Measurements from ENCODE around the gene MAP6D1.

MAP6D1 gene

GRCh38 chr3:183822631-183823030 lies 2.7 kb downstream of the MAP6D1 start:
- no peak for DNase-seq

DNA sequence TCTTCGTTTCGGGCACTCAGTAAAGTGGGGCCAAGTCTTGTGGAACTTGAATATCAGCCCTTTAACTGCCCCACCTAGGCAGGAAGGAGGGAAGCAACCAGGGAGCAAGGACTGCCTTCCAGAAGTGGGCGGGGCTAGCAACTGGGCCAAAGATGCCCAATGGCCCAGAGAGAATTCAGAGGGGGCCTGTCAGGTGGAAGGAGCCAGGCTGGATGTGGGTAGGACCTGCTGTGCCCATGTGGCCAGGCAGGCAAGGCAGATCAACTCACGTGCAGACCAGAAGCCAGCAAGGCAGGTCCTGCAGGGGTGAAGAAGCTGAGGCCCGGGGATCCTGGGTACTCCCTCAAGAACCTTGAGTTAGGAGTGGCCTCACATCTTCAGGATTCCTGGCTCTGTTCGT lies 5.5 kb downstream of the MAP6D1 start:
- DNase-seq, result no peak

DNA sequence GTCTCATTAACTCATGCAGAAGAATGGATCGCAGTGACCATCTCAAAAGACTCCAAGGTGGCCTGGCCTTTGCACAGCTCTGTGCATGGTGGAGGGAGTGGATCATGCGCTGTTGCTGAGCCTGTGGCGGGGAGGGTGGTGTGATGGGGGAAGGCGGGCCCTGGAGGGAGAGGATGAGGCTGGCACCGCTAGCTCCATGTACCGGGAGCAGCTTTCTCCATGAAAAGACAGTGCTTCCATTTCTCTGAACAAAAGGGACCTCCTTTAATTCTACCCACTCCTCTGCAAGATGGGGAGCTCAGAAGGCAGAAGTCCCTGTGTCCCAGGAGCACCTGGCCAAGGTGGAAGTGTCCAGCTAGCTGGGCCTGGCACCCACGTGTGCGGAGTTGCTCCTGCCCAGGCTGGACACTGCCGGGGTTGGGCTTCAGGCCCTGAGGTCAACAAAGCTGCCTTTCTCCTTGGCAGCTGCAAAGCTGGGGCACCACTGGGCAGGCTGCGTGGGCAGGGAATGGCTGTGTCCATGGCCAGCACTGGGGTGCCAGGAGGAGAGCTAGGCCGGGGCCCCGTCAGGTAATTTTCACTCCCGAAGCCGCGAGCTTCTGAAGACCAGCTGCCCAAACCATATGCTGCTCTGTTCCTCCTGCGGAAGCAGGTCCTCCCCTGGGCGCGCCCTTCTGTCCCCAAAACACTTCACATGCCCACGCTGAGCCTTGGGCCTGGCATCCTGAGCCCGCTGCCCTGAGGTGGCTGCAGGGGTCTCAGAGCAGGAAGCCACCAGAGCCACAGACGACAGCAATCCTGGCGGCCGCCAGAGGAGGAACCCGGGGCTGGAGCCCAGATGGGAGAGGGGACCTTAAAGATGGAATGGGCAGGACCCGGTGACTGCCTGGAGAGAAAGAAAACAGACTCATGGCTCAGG lies 6.4 kb downstream of the MAP6D1 start:
- DNase-seq, result no peak

- no peak for DNase-seq
These were observed 7.2 kb downstream of the MAP6D1 start for GRCh38 chr3:183818041-183818620.

- no peak for DNase-seq
These were observed 7.7 kb downstream of the MAP6D1 start for GRCh38 chr3:183817639-183818038.

- DNase-seq, result no peak
These were observed 8.5 kb downstream of the MAP6D1 start for GRCh38 chr3:183816681-183817510.

- DNase-seq, result no peak
These were observed 9.4 kb downstream of the MAP6D1 start for GRCh38 chr3:183815951-183816475.

DNA sequence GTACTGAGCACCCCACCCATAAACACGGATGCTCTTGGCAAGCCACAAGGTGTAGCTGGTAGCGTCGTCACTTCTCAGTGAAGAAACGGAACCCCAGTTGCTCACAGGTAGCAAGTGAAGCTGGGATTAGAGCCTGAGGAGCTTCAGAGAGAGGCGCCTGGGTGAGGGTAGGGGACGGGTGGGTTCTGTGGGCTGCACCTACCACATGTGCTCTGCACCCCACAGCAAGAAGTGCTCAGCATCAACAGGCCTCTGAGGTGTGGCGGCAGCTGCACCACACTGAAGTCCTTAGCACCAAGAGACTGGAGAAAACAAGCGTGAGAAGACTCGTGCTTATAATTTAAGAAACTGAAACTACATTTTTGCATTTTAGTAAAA lies 9.8 kb downstream of the MAP6D1 start:
- no peak for DNase-seq

DNA sequence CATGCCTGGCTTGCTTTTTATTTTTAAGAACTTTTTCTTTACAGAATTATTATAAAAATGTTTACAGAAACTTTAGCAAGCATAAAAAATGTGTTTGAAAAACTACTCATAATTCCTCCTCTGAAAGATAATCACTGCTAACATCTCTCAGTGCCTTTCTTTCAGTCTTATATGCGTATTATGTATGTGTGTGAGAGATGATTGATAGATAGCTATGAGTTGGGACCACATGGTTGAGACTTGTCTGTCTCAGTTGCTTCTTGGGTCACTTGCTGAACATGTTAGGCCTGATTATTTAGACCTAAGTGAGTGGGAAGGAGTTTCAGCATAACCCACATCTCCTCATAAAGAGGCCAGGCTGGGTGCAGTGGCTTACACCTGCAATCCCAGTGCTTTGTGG lies 11.1 kb downstream of the MAP6D1 start:
- no peak for DNase-seq

DNA sequence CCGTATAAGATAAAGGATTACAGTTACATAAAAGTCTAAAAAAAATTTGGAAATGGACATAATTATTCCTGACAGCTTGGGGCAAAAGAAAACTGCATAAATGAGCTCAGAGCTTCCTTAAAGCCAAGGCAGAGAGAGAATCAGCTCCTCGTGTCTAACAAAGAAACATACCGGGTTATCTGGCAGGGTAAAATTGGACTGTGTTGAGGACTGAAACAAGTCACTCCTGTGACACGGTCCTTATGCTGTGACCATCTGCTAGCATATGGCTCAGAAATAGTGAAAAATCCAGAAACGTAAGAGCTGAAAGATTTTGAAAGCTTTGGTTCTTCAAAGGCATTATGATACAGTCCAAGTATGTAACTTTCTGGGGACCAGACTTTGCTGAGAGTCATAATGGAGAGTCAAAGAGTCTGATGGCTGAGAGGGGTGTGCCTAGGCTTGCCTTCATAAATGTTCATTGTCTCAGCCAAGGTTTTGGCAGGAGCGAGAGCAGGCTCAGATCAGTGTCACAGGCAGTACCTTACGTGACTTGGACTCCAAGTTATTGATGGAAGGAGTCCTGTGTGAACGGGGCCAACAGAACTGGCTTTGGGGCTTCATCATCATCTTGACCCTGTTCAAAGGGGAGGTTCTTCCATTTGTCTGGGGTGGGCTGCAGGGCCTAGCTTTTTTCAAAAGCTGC lies 12.5 kb downstream of the MAP6D1 start:
- peak; percentile 93 for DNase-seq

DNA sequence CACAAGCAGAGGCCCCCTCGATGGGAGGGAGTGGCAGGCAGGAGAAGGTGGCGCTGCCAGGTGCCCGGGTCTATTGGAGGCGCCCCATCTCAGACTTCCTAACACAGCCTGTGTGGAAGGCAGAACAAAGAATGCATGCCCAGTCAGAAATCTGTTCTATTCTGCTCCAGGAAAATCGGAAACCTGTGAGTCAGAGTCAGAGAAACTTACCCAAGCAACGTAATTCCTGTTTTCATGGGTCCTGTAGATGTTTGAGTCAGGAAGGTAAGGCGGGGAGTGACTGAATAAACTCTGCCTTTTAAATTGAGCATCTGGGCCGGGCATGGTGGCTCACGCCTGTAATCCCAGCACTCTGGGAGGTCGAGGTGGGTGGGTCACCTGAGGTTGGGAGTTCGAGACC lies 13.7 kb downstream of the MAP6D1 start:
- DNase-seq, result no peak

DNA sequence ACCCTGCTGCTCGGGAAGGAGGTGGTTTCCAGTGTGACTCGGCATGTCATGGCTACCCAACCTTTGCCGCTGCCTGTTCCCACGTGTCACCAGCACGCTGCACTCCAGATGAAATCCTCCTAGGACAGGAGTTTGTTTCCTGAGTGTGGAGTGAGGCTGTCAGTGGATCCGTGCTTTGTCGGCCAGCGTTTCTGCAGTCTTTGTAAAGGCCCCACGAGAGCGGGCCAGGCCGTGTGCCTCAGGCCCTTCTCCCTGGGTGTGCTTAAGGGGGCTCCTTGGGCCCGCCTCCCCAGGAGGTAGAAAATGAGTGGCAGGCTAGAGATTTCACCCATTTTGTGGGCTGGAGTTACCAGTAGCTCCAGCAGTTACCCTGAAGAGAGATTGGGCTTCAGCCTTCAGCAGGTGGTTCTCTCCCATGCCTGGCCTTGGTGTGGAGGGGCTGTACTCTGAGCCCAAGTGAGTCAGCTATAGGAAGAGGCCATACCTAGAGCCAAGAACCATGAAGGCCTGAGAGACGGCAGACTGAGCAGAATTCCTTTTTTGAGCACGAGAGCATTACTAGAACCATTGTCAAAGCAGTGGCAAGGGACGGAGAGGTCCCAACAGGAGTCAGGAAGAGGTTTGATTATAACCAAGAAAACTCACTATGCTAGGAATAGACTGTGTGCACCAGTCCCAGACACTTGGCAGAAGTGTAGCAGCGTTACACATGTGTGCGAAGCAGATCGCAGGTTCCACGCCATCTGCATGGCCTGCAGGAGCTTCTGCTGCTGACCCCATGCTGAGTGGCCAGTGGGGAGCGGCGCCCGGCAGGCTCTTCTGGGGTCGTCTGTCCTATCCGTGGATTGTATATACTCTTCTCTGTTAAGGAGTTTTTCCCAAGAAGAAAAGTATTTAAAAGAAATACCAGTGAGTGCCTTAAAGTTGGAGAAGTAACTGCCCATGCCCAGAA lies 14.5 kb downstream of the MAP6D1 start:
- no peak for DNase-seq

DNA sequence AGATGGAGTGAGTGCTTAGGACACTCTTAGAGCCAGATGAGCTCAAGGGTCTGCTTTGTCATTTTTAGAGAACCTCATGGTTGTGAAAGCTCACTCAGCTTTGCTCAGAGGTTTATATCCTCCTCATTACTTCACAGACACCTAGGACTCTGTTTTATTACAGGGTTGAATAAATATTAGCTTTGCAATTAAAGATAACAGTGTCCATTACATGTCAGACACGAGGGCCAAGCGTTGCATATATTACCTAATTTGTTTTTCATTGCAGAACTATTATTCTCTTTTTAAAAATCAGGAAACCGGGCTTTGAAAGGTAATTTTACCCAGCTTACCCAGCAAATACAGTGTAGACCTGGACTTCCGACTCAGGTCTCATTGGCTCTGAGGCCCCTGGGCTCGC lies 16.1 kb downstream of the MAP6D1 start:
- no peak for DNase-seq

DNA sequence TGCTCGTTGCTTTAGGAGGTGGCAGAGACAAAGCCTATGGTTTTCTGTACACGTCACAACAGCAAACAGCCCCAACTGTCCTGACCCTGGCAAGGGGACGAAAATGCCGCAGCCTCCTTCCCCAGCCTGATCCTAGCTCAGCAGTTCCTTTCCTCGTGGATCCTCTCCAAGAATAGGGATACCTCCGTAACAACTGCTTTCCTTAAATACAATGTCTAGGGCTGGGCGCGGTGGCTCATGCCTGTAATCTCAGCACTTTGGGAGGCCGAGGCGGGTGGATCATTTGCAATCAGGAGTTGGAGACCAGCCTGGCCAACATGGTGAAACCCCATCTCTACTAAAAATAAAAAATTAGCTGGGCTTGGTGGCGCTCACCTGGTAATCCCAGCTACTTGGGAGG lies 17.0 kb downstream of the MAP6D1 start:
- DNase-seq, result no peak

DNA sequence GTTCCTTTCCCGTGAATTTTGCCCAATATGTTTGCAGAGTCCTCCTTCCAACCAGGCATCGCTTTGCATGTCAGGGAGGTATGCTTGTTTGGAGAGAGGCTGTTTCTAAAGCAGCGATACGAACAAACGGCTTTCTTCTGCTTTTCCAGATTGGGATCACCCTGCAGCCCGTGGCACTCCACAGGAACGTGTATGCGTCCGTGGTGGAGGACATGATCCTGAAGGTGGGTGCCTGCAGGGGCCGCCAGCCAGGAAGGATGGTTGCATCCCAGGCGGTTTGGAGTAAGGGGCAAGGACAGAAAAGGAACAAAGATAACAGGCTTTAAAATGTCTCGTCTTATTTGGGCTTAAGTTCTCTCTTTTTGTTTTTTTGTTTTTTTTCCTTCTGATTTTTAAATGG lies 17.5 kb downstream of the MAP6D1 start:
- no peak for DNase-seq

DNA sequence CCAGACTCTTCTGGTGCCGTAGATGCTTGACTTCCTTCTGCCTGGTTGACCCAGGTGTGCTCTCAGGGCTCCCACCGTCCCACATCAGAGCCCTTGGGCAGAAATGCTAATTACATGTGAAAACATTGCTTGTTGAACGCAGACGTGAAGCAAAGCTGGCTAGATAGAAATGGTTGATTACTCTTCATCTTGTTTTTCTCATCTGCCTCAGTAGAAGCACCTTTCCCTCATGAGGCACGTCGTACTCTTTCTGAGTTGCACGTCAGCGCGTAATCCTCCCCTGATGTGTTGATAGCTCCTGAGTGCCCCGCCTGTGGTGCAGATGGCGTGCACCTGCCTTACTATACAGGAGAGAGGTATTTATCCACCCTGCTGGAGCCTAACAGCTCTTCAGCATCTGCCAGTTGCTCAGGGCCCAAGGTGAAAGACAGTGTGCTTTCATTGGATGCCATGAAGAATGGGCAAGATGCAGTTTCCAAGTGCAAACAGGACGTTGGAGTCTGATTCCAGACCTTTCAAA lies 18.1 kb downstream of the MAP6D1 start:
- DNase-seq, result peak; percentile 22

GRCh38 chr3:183802989-183803388 lies 22.4 kb downstream of the MAP6D1 start:
- DNase-seq, result no peak

DNA sequence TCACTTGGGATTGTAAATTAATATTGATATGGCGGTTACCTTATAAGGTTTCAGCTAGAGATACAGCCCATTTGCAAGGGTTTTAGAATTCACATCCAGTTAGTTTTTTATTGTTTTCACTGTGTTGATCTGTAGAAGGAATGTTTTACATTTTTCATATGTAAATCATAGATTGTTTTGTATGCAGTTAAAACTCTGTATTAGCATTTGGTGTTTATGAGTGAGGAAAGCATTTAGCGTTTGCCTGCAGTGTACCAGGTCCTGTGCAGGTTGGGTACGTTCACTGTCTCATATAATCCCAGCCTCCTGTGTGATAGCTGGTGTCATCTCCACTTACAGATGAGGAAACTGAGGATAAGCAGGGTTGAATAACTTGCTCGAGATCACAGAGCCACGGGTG lies 23.8 kb downstream of the MAP6D1 start:
- DNase-seq, result no peak

- no peak for DNase-seq
These were observed 25.0 kb downstream of the MAP6D1 start for GRCh38 chr3:183800243-183800863.

- no peak for DNase-seq
These were observed 25.9 kb downstream of the MAP6D1 start for GRCh38 chr3:183799461-183799860.

GRCh38 chr3:183797996-183798395 lies 27.4 kb downstream of the MAP6D1 start:
- DNase-seq, result no peak
